ENCODE measurements around the gene SMYD3.

DNA sequence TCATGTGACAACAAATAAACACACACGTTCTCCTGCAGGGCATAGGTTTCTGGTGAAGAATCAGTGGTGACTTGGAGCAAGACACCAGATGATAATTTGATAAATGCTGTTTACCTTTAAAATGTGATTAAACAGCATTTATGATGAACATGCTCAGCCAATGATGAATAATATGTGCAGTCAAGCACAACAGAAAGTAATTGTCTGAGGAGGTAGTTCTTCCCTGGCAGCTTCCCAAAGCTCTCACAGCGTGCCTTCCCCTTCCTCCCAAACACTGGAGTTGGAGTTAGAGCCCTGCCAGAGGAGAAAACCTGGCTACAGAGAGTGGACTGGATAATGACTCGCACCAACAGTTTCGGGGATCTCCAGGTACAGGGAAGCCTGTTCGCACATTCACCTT is 463.5 kb downstream of the SMYD3 start:
- TF ChIP-seq, protein P1, sequence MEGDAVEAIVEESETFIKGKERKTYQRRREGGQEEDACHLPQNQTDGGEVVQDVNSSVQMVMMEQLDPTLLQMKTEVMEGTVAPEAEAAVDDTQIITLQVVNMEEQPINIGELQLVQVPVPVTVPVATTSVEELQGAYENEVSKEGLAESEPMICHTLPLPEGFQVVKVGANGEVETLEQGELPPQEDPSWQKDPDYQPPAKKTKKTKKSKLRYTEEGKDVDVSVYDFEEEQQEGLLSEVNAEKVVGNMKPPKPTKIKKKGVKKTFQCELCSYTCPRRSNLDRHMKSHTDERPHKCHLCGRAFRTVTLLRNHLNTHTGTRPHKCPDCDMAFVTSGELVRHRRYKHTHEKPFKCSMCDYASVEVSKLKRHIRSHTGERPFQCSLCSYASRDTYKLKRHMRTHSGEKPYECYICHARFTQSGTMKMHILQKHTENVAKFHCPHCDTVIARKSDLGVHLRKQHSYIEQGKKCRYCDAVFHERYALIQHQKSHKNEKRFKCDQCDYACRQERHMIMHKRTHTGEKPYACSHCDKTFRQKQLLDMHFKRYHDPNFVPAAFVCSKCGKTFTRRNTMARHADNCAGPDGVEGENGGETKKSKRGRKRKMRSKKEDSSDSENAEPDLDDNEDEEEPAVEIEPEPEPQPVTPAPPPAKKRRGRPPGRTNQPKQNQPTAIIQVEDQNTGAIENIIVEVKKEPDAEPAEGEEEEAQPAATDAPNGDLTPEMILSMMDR (IDR thresholded peaks at IDR 0.05; ENCODE audit: insufficient read depth, low read length, poor library complexity, severe bottlenecking): no peak
- TF ChIP-seq EZH2phosphoT487 (conservative IDR thresholded peaks at IDR 0.05; ENCODE audit: low read length): no peak
